GM12878 (cell line): ENCODE data around the gene B4GALNT2. TPM values are rescaled to one million over a fixed set of nuclear protein-coding genes. Genes with fewer than 3 reads are reported as not detected.

Source experiments
- ATAC-seq: fragments of 200-7000 bp; cut with Tn5 transposase; 3 replicates; pipeline ENCODE4 v1.9.1; 2020; ENCODE audit warnings: mild to moderate bottlenecking, moderate library complexity
- BruUV-seq: library from RNA; stranded (reverse); fragments of 400-500 nt; replicated peaks from 2 replicates; lab custom pipeline; 2021; lab: Mats Ljungman, UMichigan
- CTCF ChIA-PET: fragments of 300-600 bp; sonication (Branson Sonifier 250); formaldehyde crosslinking; extraction: SDS; loops from one replicate; lab custom pipeline; 2021; ENCODE audit warnings: inconsistent platforms; lab: Yijun Ruan, JAX
- POLR2A ChIA-PET: fragments of 350-600 bp; formaldehyde crosslinking; extraction: SDS; loops from one replicate; lab custom pipeline; 2021; ENCODE audit warnings: inconsistent platforms; lab: Charles Lee
- RAD21 ChIA-PET: fragments of 300-600 bp; sonication (Branson Sonifier 250); formaldehyde crosslinking; loops from one replicate; lab custom pipeline; 2023; ENCODE audit warnings: antibody characterized with exemption; ENCODE audit not compliant: unreplicated experiment; lab: Charles Lee
- SMC1A ChIA-PET: fragments of 300-600 bp; sonication (Branson Sonifier 250); formaldehyde crosslinking; loops from one replicate; lab custom pipeline; 2023; ENCODE audit not compliant: unreplicated experiment, uncharacterized antibody; lab: Charles Lee
- DNase-seq: peaks from one replicate; pipeline ENCODE4 v3.0.0-alpha.2; 2011; ENCODE audit warnings: low read depth, low spot score
- FAIRE-seq: peaks from 3 replicates; lab custom pipeline; 2011; peaks lifted over from hg19 to GRCh38; lab: Jason Lieb, UNC
- H2AFZ ChIP-seq: 2 replicates; pipeline ENCODE4 v1.6.0; 2011; ENCODE audit warnings: low read depth, low read length, control low read depth; ENCODE audit not compliant: control insufficient read depth
- H3K27ac ChIP-seq: 2 replicates; pipeline ENCODE4 v1.5.1; 2011; ENCODE audit warnings: control low read depth; ENCODE audit not compliant: control insufficient read depth, insufficient read depth
- H3K27me3 ChIP-seq, 2 experiments: replicated peaks in 1 of 2; 2 replicates each; pipeline versions ENCODE4 v1.6.0 to v1.6.1; 2011; ENCODE audit warnings: low read length in 1 of 2; ENCODE audit not compliant: control insufficient read depth in 2 of 2, insufficient read depth in 2 of 2
- H3K36me3 ChIP-seq, 2 experiments: 2 replicates each; pipeline ENCODE4 v1.5.1; 2011; ENCODE audit warnings: low read length in 1 of 2; ENCODE audit not compliant: control insufficient read depth in 2 of 2, insufficient read depth in 2 of 2
- H3K4me1 ChIP-seq: 2 replicates; pipeline ENCODE4 v1.6.1; 2011; ENCODE audit warnings: mild to moderate bottlenecking, low read length, moderate library complexity, mixed read lengths; ENCODE audit not compliant: control insufficient read depth, insufficient read depth
- H3K4me2 ChIP-seq: 2 replicates; pipeline ENCODE4 v1.6.0; 2011; ENCODE audit warnings: control low read depth; ENCODE audit not compliant: control insufficient read depth, insufficient read depth
- H3K4me3 ChIP-seq: fragments of 200-600 bp; sonication (generic); 2 replicates; pipeline ENCODE4 v1.5.1; 2016
- H3K79me2 ChIP-seq: 2 replicates; pipeline ENCODE4 v1.6.0; 2011; ENCODE audit warnings: low read length; ENCODE audit not compliant: control insufficient read depth, insufficient read depth
- H3K9ac ChIP-seq: 2 replicates; pipeline ENCODE4 v1.8.0; 2011; ENCODE audit warnings: low read length, control low read depth, mixed read lengths; ENCODE audit not compliant: control insufficient read depth, insufficient read depth
- H3K9me3 ChIP-seq: replicated peaks from 3 replicates; pipeline ENCODE4 v1.5.1; 2011; ENCODE audit warnings: mild to moderate bottlenecking, low read length; ENCODE audit not compliant: control insufficient read depth, insufficient read depth
- H4K20me1 ChIP-seq: 2 replicates; pipeline ENCODE4 v1.6.0; 2011; ENCODE audit not compliant: control insufficient read depth, insufficient read depth
- EED ChIP-seq: sonication (generic); IDR thresholded peaks from 2 replicates; pipeline ENCODE4 v1.6.1; 2016; ENCODE audit warnings: antibody characterized with exemption, low read depth
- FOXM1 ChIP-seq: IDR thresholded peaks from 2 replicates; pipeline ENCODE4 v1.6.1; 2012; ENCODE audit warnings: low read depth, mild to moderate bottlenecking, inconsistent platforms, low read length, moderate library complexity
- KAT2A ChIP-seq: conservative IDR thresholded peaks from 2 replicates; pipeline ENCODE4 v1.6.1; 2011; ENCODE audit warnings: low read depth, low read length; ENCODE audit not compliant: control insufficient read depth
- RELA ChIP-seq: fragments of 450-650 bp; IDR thresholded peaks from 2 replicates; pipeline ENCODE4 v1.8.0; 2014; ENCODE audit warnings: borderline replicate concordance; ENCODE audit not compliant: partially characterized antibody
- SMAD5 ChIP-seq: IDR thresholded peaks from 2 replicates; pipeline ENCODE4 v1.6.1; 2016; ENCODE audit warnings: antibody characterized with exemption, low read depth
- SPI1 ChIP-seq: IDR thresholded peaks from 2 replicates; pipeline ENCODE4 v1.6.1; 2011; ENCODE audit warnings: low read depth, mild to moderate bottlenecking, low read length, moderate library complexity, borderline replicate concordance; ENCODE audit not compliant: insufficient read depth
- SUZ12 ChIP-seq: fragments of 200-600 bp; sonication (generic); IDR thresholded peaks from one replicate; pipeline ENCODE4 v1.6.1; 2018; ENCODE audit warnings: antibody characterized with exemption, mild to moderate bottlenecking; ENCODE audit not compliant: unreplicated experiment
- TARDBP ChIP-seq: IDR thresholded peaks from 2 replicates; pipeline ENCODE4 v1.6.1; 2016; ENCODE audit warnings: borderline replicate concordance
- YY1 ChIP-seq: IDR thresholded peaks from 2 replicates; pipeline ENCODE4 v1.6.1; 2011; ENCODE audit warnings: low read depth, mild to moderate bottlenecking, low read length
- ZBED1 ChIP-seq: IDR thresholded peaks from 2 replicates; pipeline ENCODE4 v1.6.1; 2016; ENCODE audit warnings: borderline replicate concordance
- ZNF274 ChIP-seq: IDR thresholded peaks from one replicate; pipeline ENCODE4 v1.8.0; 2011; ENCODE audit not compliant: insufficient read length, insufficient read depth
- WGBS: methylation state at CpG from one replicate; pipeline ENCODE4 v1.1.6; 2016; ENCODE audit warnings: low lambda C conversion rate; ENCODE audit not compliant: insufficient replicate concordance, insufficient coverage; ENCODE audit errors: missing lambda C conversion rate; 5-methylcytosine and 5-hydroxymethylcytosine counted together
- in situ Hi-C: fragments of 300-500 bp; cut with MboI; formaldehyde crosslinking; loops from 9 replicates; pipeline ENCODE4 v1.14.3; 2018; ENCODE audit warnings: mixed read lengths
- intact Hi-C: fragments of 100-400 bp; cut with micrococcal nuclease; formaldehyde crosslinking; loops from one replicate; pipeline ENCODE4 v1.14.2; 2022; ENCODE audit not compliant: unreplicated experiment
- polyA plus RNA-seq, 11 experiments: library from polyadenylated mRNA; depleted of rRNA in 4 of 11; unstranded in 6 of 11; stranded (reverse) in 5 of 11; fragments of >200 nt; fragmentation: Nextera tagmentation in 4 of 11; fragmentation: Illumina TruSeq in 1 of 11; extraction: Ambion mirVana in 4 of 11; extraction: Trizol in 1 of 11; gene quantifications; 1 replicate in 1 of 11; 2 replicates in 10 of 11; pipeline versions ENCODE4 v1.2.1 to v1.2.3, GENCODE V29; 2011 to 2016; ENCODE audit warnings: inconsistent platforms in 2 of 11, missing spikeins in 2 of 11, low read depth in 1 of 11
- total RNA-seq, 4 experiments: library from RNA; depleted of rRNA in 3 of 4; stranded (reverse); fragments of >200 nt in 3 of 4; fragmentation: Illumina TruSeq in 1 of 4; extraction: Trizol in 1 of 4; gene quantifications; 2 replicates each; pipeline versions ENCODE4 v1.2.1 to v1.2.3, GENCODE V29; 2013 to 2021
- TF ChIP-seq, protein P1 (sequence below): IDR thresholded peaks from 2 replicates; pipeline ENCODE4 v1.6.1; 2012; ENCODE audit warnings: improper control_type of control experiment, low read depth, low read length; ENCODE audit not compliant: insufficient replicate concordance

B4GALNT2 gene
- total and polyA plus RNA-seq, 10 of the 15 experiments (the other 5 are each of a cell fraction or from before 2014, with no cell fraction given): not detected

- no peaks in the 10 kb centered on the region for H3K79me2 ChIP-seq
- FAIRE-seq: no peak
- BruUV-seq: no TSS peak
These were observed 12.4 kb upstream of the B4GALNT2 start for GRCh38 chr17:49120166-49120565.

DNA sequence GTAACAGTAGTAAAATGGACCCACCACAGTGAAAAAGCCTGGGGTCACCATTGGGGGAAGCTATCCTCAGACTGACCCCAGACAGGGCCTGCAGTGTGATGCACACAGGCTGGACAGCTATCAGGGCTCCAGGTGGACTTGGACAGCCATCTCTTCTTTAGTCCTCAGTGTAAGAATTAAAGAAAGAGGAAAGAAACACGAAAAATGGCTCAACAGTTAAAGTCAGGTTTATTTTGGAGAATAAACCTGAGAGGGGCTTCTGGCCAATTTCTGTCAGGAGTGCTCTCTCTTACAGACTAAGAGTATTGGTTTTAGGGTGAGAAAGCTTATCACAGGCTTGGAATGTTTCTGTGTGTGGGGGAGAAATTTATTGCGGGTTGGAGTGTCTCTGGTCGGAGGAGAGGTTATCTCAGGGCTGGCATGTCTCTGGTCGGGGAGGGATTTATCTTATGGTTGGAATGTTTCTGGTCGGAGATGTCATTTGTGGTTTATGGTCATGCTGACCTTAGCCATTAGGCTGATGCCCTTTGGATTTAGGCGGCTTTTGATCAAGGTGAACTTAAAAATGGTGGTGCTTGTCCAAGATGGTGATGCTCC is 10.8 kb upstream of the B4GALNT2 start:
- ChIA-PET CTCF (no interaction called here), SMC1A (interaction anchor here (1.6 kb wide), 1 partner anchor 9 kb away, joined by 3 read pairs; no protein-coding TSS in a partner anchor), RAD21 (no interaction called here), POLR2A (no interaction called here)
- H3K9me3 ChIP-seq: no peaks in the 10 kb centered on the region; the same call in 2 of the 3 replicates
- no peak overlapping the region for H3K27ac ChIP-seq
- no peak overlapping the region for H3K9ac ChIP-seq
- FAIRE-seq (no peak), ATAC-seq (no peak), DNase-seq (no peak)
- H3K4me2 ChIP-seq: no peak overlapping the region
- intact Hi-C loops: no loop called here
- WGBS: 23% methylated on average over 6 of the region's 6 CpGs
- no peaks in the 10 kb centered on the region for H3K79me2 ChIP-seq
- no peaks in the 10 kb centered on the region; a peak in 3 of 4 replicates for H3K27me3 ChIP-seq
- H3K36me3 ChIP-seq: no peaks in the 10 kb centered on the region
- no peak overlapping the region for H3K4me3 ChIP-seq
- no peak overlapping the region for H2AFZ ChIP-seq
- BruUV-seq: no TSS peak
- no peaks in the 10 kb centered on the region for H3K4me1 ChIP-seq
- in situ Hi-C loops: no loop called here
- no peaks in the 10 kb centered on the region for H4K20me1 ChIP-seq
- no peak for TF ChIP-seq SPI1
- TF ChIP-seq YY1: no peak
- TF ChIP-seq, protein P1, sequence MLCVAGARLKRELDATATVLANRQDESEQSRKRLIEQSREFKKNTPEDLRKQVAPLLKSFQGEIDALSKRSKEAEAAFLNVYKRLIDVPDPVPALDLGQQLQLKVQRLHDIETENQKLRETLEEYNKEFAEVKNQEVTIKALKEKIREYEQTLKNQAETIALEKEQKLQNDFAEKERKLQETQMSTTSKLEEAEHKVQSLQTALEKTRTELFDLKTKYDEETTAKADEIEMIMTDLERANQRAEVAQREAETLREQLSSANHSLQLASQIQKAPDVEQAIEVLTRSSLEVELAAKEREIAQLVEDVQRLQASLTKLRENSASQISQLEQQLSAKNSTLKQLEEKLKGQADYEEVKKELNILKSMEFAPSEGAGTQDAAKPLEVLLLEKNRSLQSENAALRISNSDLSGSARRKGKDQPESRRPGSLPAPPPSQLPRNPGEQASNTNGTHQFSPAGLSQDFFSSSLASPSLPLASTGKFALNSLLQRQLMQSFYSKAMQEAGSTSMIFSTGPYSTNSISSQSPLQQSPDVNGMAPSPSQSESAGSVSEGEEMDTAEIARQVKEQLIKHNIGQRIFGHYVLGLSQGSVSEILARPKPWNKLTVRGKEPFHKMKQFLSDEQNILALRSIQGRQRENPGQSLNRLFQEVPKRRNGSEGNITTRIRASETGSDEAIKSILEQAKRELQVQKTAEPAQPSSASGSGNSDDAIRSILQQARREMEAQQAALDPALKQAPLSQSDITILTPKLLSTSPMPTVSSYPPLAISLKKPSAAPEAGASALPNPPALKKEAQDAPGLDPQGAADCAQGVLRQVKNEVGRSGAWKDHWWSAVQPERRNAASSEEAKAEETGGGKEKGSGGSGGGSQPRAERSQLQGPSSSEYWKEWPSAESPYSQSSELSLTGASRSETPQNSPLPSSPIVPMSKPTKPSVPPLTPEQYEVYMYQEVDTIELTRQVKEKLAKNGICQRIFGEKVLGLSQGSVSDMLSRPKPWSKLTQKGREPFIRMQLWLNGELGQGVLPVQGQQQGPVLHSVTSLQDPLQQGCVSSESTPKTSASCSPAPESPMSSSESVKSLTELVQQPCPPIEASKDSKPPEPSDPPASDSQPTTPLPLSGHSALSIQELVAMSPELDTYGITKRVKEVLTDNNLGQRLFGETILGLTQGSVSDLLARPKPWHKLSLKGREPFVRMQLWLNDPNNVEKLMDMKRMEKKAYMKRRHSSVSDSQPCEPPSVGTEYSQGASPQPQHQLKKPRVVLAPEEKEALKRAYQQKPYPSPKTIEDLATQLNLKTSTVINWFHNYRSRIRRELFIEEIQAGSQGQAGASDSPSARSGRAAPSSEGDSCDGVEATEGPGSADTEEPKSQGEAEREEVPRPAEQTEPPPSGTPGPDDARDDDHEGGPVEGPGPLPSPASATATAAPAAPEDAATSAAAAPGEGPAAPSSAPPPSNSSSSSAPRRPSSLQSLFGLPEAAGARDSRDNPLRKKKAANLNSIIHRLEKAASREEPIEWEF: no peak
- no peak for TF ChIP-seq EED
- no peak for TF ChIP-seq SMAD5
- no peak for TF ChIP-seq SUZ12
- TF ChIP-seq RELA: no peak
- no peak for TF ChIP-seq KAT2A
- TF ChIP-seq ZNF274: no peak
- no peak for TF ChIP-seq FOXM1
- no peak for TF ChIP-seq ZBED1

More at GRCh38 chr17:49120166-49120565, 12.4 kb upstream of the B4GALNT2 start:
- POLR2A ChIA-PET: interaction anchor here (0.6 kb wide), 2 partner anchors 9 to 609 kb away, joined by 4 to 5 read pairs; no protein-coding TSS in a partner anchor
- H4K20me1 ChIP-seq: no peaks in the 10 kb centered on the region
- in situ Hi-C loops (no loop called here), intact Hi-C loops (no loop called here)
- TF ChIP-seq SUZ12 (no peak), TARDBP (no peak)
- 31% methylated on average over 3 of the region's 3 CpGs for WGBS
- SMC1A ChIA-PET: no interaction called here
- no peak overlapping the region for H2AFZ ChIP-seq
- ATAC-seq: no peak
- no peaks in the 10 kb centered on the region for H3K36me3 ChIP-seq
- H3K9me3 ChIP-seq: no peaks in the 10 kb centered on the region; the same call in 2 of the 3 replicates
- no peaks in the 10 kb centered on the region; a peak in 3 of 4 replicates for H3K27me3 ChIP-seq
- no peak for DNase-seq
- no peak overlapping the region for H3K27ac ChIP-seq
- H3K4me3 ChIP-seq: no peak overlapping the region
- RAD21 ChIA-PET: no interaction called here
- no peak overlapping the region for H3K4me2 ChIP-seq
- CTCF ChIA-PET: no interaction called here
- no peaks in the 10 kb centered on the region for H3K4me1 ChIP-seq
- no peak overlapping the region for H3K9ac ChIP-seq
